Chondrocyte (in vitro differentiated cells): Measurements from ENCODE around the gene TMEM94. TPM values are rescaled to one million over a fixed set of nuclear protein-coding genes. Genes with fewer than 3 reads are reported as not detected.
A peak's percentile ranks its signal among the peaks of the same experiment; 100 is the strongest.

Experiments
- DNase-seq: peaks from one replicate; pipeline ENCODE4 v3.0.0; 2021; ENCODE audit warnings: mixed read lengths, low spot score
- H3K27ac Mint-ChIP-seq: one replicate; pipeline ENCODE4 v1.8.0; 2021; ENCODE audit warnings: mild to moderate bottlenecking, moderate library complexity, mixed read lengths; ENCODE audit not compliant: unreplicated experiment
- H3K27me3 Mint-ChIP-seq: 2 replicates; pipeline ENCODE4 v1.8.0; 2021; ENCODE audit warnings: low read depth, mixed read lengths
- H3K36me3 Mint-ChIP-seq: 2 replicates; pipeline ENCODE4 v1.8.0; 2021; ENCODE audit warnings: low read depth, mixed read lengths
- H3K4me1 Mint-ChIP-seq: 2 replicates; pipeline ENCODE4 v1.8.0; 2021; ENCODE audit warnings: low read depth, mild to moderate bottlenecking, mixed read lengths
- H3K4me3 Mint-ChIP-seq: one replicate; pipeline ENCODE4 v1.8.0; 2021; ENCODE audit warnings: mild to moderate bottlenecking, moderate library complexity, mixed read lengths; ENCODE audit not compliant: unreplicated experiment
- H3K9me3 Mint-ChIP-seq: 2 replicates; pipeline ENCODE4 v1.8.0; 2021; ENCODE audit warnings: low read depth, mixed read lengths
- total RNA-seq: library from RNA; stranded (reverse); gene quantifications from 3 replicates; pipeline ENCODE4 v1.2.1, GENCODE V29; 2021
- TF ChIP-seq, protein P1 (sequence below): fragments of 200-600 bp; sonication (generic); IDR thresholded peaks from 2 replicates; pipeline ENCODE4 v1.5.0; 2021; ENCODE audit warnings: antibody characterized with exemption, mild to moderate bottlenecking, moderate library complexity

The TMEM94 gene
- total RNA-seq, 1 donor from 2014 or later = 45.6 TPM

- H3K36me3 Mint-ChIP-seq = no peaks in the 10 kb centered on the region
- TF ChIP-seq, protein P1, sequence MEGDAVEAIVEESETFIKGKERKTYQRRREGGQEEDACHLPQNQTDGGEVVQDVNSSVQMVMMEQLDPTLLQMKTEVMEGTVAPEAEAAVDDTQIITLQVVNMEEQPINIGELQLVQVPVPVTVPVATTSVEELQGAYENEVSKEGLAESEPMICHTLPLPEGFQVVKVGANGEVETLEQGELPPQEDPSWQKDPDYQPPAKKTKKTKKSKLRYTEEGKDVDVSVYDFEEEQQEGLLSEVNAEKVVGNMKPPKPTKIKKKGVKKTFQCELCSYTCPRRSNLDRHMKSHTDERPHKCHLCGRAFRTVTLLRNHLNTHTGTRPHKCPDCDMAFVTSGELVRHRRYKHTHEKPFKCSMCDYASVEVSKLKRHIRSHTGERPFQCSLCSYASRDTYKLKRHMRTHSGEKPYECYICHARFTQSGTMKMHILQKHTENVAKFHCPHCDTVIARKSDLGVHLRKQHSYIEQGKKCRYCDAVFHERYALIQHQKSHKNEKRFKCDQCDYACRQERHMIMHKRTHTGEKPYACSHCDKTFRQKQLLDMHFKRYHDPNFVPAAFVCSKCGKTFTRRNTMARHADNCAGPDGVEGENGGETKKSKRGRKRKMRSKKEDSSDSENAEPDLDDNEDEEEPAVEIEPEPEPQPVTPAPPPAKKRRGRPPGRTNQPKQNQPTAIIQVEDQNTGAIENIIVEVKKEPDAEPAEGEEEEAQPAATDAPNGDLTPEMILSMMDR = peak; percentile 92
- no peaks in the 10 kb centered on the region for H3K9me3 Mint-ChIP-seq
- H3K27me3 Mint-ChIP-seq = peaks cover 10% of the 10 kb centered on the region
- H3K4me3 Mint-ChIP-seq = peak overlapping the region; percentile 31
- no peak overlapping the region for H3K27ac Mint-ChIP-seq
- peaks cover 9% of the 10 kb centered on the region for H3K4me1 Mint-ChIP-seq
- DNase-seq = no peak
Observed at GRCh38 chr17:75412455-75413317, 43.7 kb upstream of the TMEM94 start.

DNA sequence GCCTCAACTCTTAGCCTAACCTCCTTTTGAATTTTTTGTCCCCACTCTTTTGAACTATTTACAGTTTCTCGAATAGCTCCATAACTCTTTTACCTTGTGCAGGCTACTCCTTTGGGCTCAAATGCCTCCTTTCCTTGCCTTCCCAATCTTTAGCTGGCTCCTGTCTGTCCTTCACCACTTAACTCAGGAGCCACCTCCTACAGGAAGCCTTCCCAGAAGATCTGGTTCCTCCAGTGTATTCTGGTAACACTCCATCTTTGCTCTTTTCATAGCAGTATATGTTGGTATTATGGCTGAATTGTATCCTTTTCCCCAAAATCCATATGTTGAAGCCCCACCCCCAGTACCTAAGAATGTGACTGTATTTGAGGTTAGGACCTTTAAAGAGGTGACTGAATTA is 41.9 kb upstream of the TMEM94 start:
- TF ChIP-seq, protein P1 = no peak
- H3K4me1 Mint-ChIP-seq = peaks cover 9% of the 10 kb centered on the region
- H3K9me3 Mint-ChIP-seq = no peaks in the 10 kb centered on the region
- H3K36me3 Mint-ChIP-seq = no peaks in the 10 kb centered on the region
- H3K4me3 Mint-ChIP-seq = no peak overlapping the region
- no peak for DNase-seq
- H3K27ac Mint-ChIP-seq = no peak overlapping the region
- H3K27me3 Mint-ChIP-seq = peaks cover 8% of the 10 kb centered on the region

- Mint-ChIP-seq H3K4me1 (peaks cover 9% of the 10 kb centered on the region), H3K27me3 (peaks cover 5% of the 10 kb centered on the region), H3K27ac (no peak overlapping the region), H3K36me3 (no peaks in the 10 kb centered on the region), H3K9me3 (no peaks in the 10 kb centered on the region), H3K4me3 (no peak overlapping the region)
- TF ChIP-seq, protein P1 = no peak
- DNase-seq = peak; percentile 26
Observed at GRCh38 chr17:75416006-75416405, 40.4 kb upstream of the TMEM94 start.

DNA sequence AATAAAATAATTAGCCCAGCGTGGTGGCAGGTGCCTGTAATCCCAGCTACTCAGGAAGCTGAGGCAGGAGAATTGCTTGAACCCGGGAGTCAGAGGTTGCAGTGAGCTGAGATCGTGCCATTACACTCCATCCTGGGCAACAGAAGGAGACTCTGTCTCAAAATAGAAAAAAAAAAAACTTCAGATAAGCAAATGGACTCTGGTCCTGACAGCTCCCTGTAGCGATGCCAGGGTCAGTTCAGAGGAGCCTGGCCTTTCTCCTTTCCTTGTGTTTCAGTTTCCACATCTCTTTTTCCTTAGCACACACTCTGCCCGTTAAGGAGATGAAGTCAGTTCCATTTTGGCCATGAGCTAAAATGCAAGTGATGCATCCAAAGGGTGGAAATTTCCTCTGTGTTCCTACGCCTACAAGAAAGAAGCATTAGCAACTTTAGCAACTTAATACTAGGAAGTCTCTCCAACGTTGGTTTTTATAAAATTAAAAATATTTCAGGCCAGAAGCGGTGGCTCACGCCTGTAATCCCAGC is 39.3 kb upstream of the TMEM94 start:
- no peak for DNase-seq
- Mint-ChIP-seq H3K4me1 (peaks cover 6% of the 10 kb centered on the region), H3K27ac (no peak overlapping the region), H3K9me3 (no peaks in the 10 kb centered on the region), H3K27me3 (peaks cover 5% of the 10 kb centered on the region), H3K36me3 (no peaks in the 10 kb centered on the region), H3K4me3 (no peak overlapping the region)
- TF ChIP-seq, protein P1 = no peak

DNA sequence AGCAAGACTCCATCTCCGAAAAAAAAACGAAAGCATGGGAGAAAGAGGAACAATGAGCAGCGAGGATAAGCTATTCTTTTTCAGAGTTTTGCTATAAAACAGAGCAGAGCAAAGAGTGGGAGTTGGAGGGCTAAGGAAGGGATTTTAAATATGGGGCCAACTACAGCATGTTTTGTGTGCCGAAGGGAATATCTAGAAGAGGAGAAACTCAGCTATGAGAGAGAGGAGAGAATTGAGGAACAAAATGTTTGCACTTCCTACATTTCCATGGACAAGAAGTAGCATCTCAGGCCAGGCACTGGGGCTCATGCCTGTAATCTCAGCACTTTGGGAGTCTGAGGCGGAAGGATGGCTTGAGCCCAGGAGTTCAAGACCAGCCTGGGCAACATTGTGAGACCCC is 37.9 kb upstream of the TMEM94 start:
- no peaks in the 10 kb centered on the region for H3K9me3 Mint-ChIP-seq
- H3K27me3 Mint-ChIP-seq = peaks cover 5% of the 10 kb centered on the region
- no peaks in the 10 kb centered on the region for H3K36me3 Mint-ChIP-seq
- no peak for DNase-seq
- no peak overlapping the region for H3K4me3 Mint-ChIP-seq
- TF ChIP-seq, protein P1 = no peak
- H3K4me1 Mint-ChIP-seq = peaks cover 3% of the 10 kb centered on the region
- no peak overlapping the region for H3K27ac Mint-ChIP-seq
